HEK293 (cell line): Measurements from ENCODE around the gene PADI2.

Source experiments
- CTCF ChIP-seq: fragments of 450-650 bp; formaldehyde crosslinking; IDR thresholded peaks from 2 replicates; pipeline ENCODE4 v1.5.1; 2016; ENCODE audit warnings: missing biosample characterization, missing genetic modification characterization
- KLF10 ChIP-seq: fragments of 450-650 bp; IDR thresholded peaks from 2 replicates; pipeline ENCODE4 v1.5.1; 2018; ENCODE audit warnings: missing biosample characterization, mild to moderate bottlenecking, missing genetic modification characterization
- TCF7L2 ChIP-seq: IDR thresholded peaks from 2 replicates; pipeline ENCODE4 v1.6.1; 2011; ENCODE audit warnings: low read depth, mild to moderate bottlenecking, inconsistent platforms, low read length, moderate library complexity, borderline replicate concordance
- ZBTB48 ChIP-seq: fragments of 450-650 bp; formaldehyde crosslinking; IDR thresholded peaks from 2 replicates; pipeline ENCODE4 v1.5.1; 2016; ENCODE audit warnings: missing biosample characterization, missing genetic modification characterization
- ZNF324 ChIP-seq: fragments of 450-650 bp; formaldehyde crosslinking; IDR thresholded peaks from 2 replicates; pipeline ENCODE4 v1.5.1; 2016; ENCODE audit warnings: missing biosample characterization, missing genetic modification characterization
- ZNF335 ChIP-seq: fragments of 450-650 bp; formaldehyde crosslinking; conservative IDR thresholded peaks from 2 replicates; pipeline ENCODE4 v1.5.1; 2016; ENCODE audit warnings: missing biosample characterization, missing genetic modification characterization
- ZNF488 ChIP-seq: fragments of 450-650 bp; formaldehyde crosslinking; IDR thresholded peaks from 2 replicates; pipeline ENCODE4 v1.5.1; 2016; ENCODE audit warnings: missing biosample characterization, missing genetic modification characterization
- ZNF639 ChIP-seq: fragments of 450-650 bp; formaldehyde crosslinking; IDR thresholded peaks from 2 replicates; pipeline ENCODE4 v1.5.1; 2016; ENCODE audit warnings: missing biosample characterization, missing genetic modification characterization
- ZSCAN5A ChIP-seq: fragments of 450-650 bp; formaldehyde crosslinking; IDR thresholded peaks from 2 replicates; pipeline ENCODE4 v1.5.1; 2016; ENCODE audit warnings: missing biosample characterization, missing genetic modification characterization

GRCh38 chr1:17128361-17128760 lies 9.1 kb upstream of the PADI2 start:
- TF ChIP-seq CTCF (tag by site-specific recombination) (no peak), ZNF639 (tag by site-specific recombination) (no peak), ZNF335 (tag by site-specific recombination) (no peak), ZNF324 (tag by site-specific recombination) (no peak), TCF7L2 (no peak), ZSCAN5A (tag by site-specific recombination) (no peak), KLF10 (tag by site-specific recombination) (no peak), ZBTB48 (no peak), ZNF488 (tag by site-specific recombination) (no peak)
